Measurements from ENCODE around the gene NR4A3. TPM values are rescaled to one million over a fixed set of nuclear protein-coding genes. Genes with fewer than 3 reads are reported as not detected.

Gene NR4A3
- total and polyA plus RNA-seq, 2 donors from 2014 or later: 0.34 to 9.1 TPM

- Histone ChIP-seq H3K9ac (ENCODE audit: low read length in 3 of 3) (peak overlapping the region in 1 of 3 donors; percentile 95), H3K27ac (ENCODE audit: low read depth in 2 of 2, low read length in 2 of 2) (no peak overlapping the region), H3K4me3 (ENCODE audit: low read length in 3 of 3) (peak overlapping the region in 2 of 3 donors; percentile 37 to 97), H3K4me1 (ENCODE audit: control insufficient read depth in 2 of 3, insufficient read depth in 2 of 3, low read depth in 1 of 3, low read length in 3 of 3) (peaks cover 0 to 16% (median 9%) of the 10 kb centered on the region in 3 donors), H3K36me3 (ENCODE audit: control insufficient read depth in 2 of 3, insufficient read depth in 3 of 3, low read length in 3 of 3) (no peaks in the 10 kb centered on the region), H3K27me3 (ENCODE audit: control insufficient read depth, insufficient read depth, low read length) (peaks cover 54% of the 10 kb centered on the region), H3K9me3 (ENCODE audit: control insufficient read depth in 2 of 3, insufficient read depth in 1 of 3, low read length in 3 of 3) (no peaks in the 10 kb centered on the region)
- intact Hi-C loops (cut with DNase I): no loop called here
- TF ChIP-seq CTCF (IDR thresholded peaks at IDR 0.05; ENCODE audit: borderline replicate concordance, extremely low read depth, insufficient read depth): no peak
- FAIRE-seq (no peak), DNase-seq (peak; percentile 56 to 79 (median 73))
Observed at GRCh38 chr9:99824378-99825171, 2.9 kb downstream of the NR4A3 start.

GRCh38 chr9:99825172-99826046, 3.7 kb downstream of the NR4A3 start:
- peak overlapping the region in 1 of 3 donors; percentile 97 for H3K4me3 ChIP-seq (ENCODE audit: low read length in 3 of 3)
- peaks cover 0 to 13% (median 9%) of the 10 kb centered on the region in 3 donors for H3K4me1 ChIP-seq (ENCODE audit: control insufficient read depth in 2 of 3, insufficient read depth in 2 of 3, low read depth in 1 of 3, low read length in 3 of 3)
- no peak overlapping the region for H3K27ac ChIP-seq (ENCODE audit: low read depth in 2 of 2, low read length in 2 of 2)
- no peaks in the 10 kb centered on the region for H3K36me3 ChIP-seq (ENCODE audit: control insufficient read depth in 2 of 3, insufficient read depth in 3 of 3, low read length in 3 of 3)
- TF ChIP-seq CTCF (IDR thresholded peaks at IDR 0.05; ENCODE audit: borderline replicate concordance, extremely low read depth, insufficient read depth): no peak
- no peak for FAIRE-seq
- intact Hi-C loops (cut with DNase I): no loop called here
- H3K9me3 ChIP-seq (ENCODE audit: control insufficient read depth in 2 of 3, insufficient read depth in 1 of 3, low read length in 3 of 3): no peaks in the 10 kb centered on the region
- no peak overlapping the region for H3K9ac ChIP-seq (ENCODE audit: low read length in 3 of 3)
- peaks cover 62% of the 10 kb centered on the region for H3K27me3 ChIP-seq (ENCODE audit: control insufficient read depth, insufficient read depth, low read length)
- peak in 4 of 5 donors; percentile 28 to 64 (median 44) for DNase-seq

GRCh38 chr9:99826579-99826978, 4.9 kb downstream of the NR4A3 start:
- Histone ChIP-seq H3K9me3 (ENCODE audit: control insufficient read depth in 2 of 3, insufficient read depth in 1 of 3, low read length in 3 of 3) (no peaks in the 10 kb centered on the region), H3K27ac (ENCODE audit: low read depth in 2 of 2, low read length in 2 of 2) (no peak overlapping the region), H3K27me3 (ENCODE audit: control insufficient read depth, insufficient read depth, low read length) (peaks cover 74% of the 10 kb centered on the region), H3K36me3 (ENCODE audit: control insufficient read depth in 2 of 3, insufficient read depth in 3 of 3, low read length in 3 of 3) (no peaks in the 10 kb centered on the region), H3K4me1 (ENCODE audit: control insufficient read depth in 2 of 3, insufficient read depth in 2 of 3, low read depth in 1 of 3, low read length in 3 of 3) (peaks cover 0 to 9% (median 9%) of the 10 kb centered on the region in 3 donors), H3K9ac (ENCODE audit: low read length in 3 of 3) (no peak overlapping the region), H3K4me3 (ENCODE audit: low read length in 3 of 3) (no peak overlapping the region)
- intact Hi-C loops (cut with DNase I): no loop called here
- DNase-seq: peak in 1 of 5 donors; percentile 22
- TF ChIP-seq CTCF (IDR thresholded peaks at IDR 0.05; ENCODE audit: borderline replicate concordance, extremely low read depth, insufficient read depth): no peak
- FAIRE-seq: no peak
